ENCODE results near the gene KRTAP10-7.

DNA sequence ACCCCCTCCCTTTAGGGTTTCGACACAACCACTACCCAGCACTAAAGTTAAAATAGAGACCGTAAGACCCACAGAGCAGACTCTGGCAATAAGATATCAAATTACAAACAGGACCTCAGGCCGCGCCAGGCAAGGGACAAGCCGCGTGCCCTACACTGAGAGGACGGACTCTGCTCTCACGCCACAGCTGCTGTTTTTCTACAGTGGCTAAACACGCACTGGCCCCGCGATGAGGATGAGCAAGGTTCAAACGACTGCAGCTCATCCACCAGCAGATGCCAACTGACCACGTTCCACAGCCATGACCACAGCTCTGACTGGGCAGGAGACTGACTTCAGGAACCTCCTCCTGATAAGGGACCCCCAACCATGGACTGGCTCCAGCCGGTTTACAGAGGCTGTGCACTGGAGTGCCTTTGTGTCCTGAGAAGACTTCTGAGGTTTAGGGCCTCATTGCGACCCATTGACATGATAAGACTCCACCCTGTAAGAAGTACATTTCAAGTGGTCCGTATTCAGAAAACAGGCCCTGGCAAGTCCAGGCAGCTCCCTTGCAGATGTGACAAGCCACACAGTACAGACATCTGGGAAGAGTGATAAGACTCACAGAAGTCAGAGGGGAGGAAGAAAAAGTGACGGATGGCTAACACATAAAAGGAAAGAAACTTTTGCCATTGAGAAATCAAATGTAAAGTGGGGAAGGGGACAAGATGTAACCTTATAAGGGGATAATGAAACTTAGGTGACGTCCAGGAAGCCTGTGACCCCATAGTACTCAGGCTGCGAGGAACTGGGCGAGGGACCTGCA, 6.6 kb upstream of the KRTAP10-7 start:
- TF ChIP-seq, protein P1, sequence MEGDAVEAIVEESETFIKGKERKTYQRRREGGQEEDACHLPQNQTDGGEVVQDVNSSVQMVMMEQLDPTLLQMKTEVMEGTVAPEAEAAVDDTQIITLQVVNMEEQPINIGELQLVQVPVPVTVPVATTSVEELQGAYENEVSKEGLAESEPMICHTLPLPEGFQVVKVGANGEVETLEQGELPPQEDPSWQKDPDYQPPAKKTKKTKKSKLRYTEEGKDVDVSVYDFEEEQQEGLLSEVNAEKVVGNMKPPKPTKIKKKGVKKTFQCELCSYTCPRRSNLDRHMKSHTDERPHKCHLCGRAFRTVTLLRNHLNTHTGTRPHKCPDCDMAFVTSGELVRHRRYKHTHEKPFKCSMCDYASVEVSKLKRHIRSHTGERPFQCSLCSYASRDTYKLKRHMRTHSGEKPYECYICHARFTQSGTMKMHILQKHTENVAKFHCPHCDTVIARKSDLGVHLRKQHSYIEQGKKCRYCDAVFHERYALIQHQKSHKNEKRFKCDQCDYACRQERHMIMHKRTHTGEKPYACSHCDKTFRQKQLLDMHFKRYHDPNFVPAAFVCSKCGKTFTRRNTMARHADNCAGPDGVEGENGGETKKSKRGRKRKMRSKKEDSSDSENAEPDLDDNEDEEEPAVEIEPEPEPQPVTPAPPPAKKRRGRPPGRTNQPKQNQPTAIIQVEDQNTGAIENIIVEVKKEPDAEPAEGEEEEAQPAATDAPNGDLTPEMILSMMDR (IDR thresholded peaks at IDR 0.05): no peak
- no peak for TF ChIP-seq POLR2A (IDR thresholded peaks at IDR 0.05)

All from uterus (tissue), 2 donors.